ENCODE data around the gene BLM.

GRCh38 chr15:90836296-90836871, 119.2 kb downstream of the BLM start:
- TF ChIP-seq TAF1 (IDR thresholded peaks at IDR 0.05; ENCODE audit: borderline replicate concordance, low read depth, low read length): no peak
- no peak for TF ChIP-seq CTCF (IDR thresholded peaks at IDR 0.05 in 2 of 3, conservative IDR thresholded peaks at IDR 0.05 in 1 of 3; ENCODE audit: control insufficient read depth in 2 of 3, extremely low read depth in 1 of 3, insufficient read depth in 1 of 3, low read depth in 3 of 3, low read length in 3 of 3)
- TF ChIP-seq ZNF24 (IDR thresholded peaks at IDR 0.05): no peak
- TF ChIP-seq MLLT1 (IDR thresholded peaks at IDR 0.05): no peak
- no peak for TF ChIP-seq ATF2 (IDR thresholded peaks at IDR 0.05; ENCODE audit: low read length)
- TF ChIP-seq EZH2 (IDR thresholded peaks at IDR 0.05; ENCODE audit: borderline replicate concordance, control insufficient read depth, low read depth, low read length): no peak
- TF ChIP-seq CEBPZ (IDR thresholded peaks at IDR 0.05; ENCODE audit: low read depth, low read length): no peak
- no peak for TF ChIP-seq MAX (IDR thresholded peaks at IDR 0.05; ENCODE audit: low read depth, low read length)
- TF ChIP-seq POLR2AphosphoS5 (IDR thresholded peaks at IDR 0.05; ENCODE audit: low read length): no peak
- no peak for TF ChIP-seq TCF7 (IDR thresholded peaks at IDR 0.05; ENCODE audit: borderline replicate concordance)
- no peak for TF ChIP-seq E4F1 (IDR thresholded peaks at IDR 0.05; ENCODE audit: borderline replicate concordance, partially characterized antibody)
- TF ChIP-seq POU2F2 (IDR thresholded peaks at IDR 0.05; ENCODE audit: borderline replicate concordance, low read depth, low read length): no peak

All from GM12878 (cell line).